Measurements from ENCODE around the gene HGS.

HGS gene

DNA sequence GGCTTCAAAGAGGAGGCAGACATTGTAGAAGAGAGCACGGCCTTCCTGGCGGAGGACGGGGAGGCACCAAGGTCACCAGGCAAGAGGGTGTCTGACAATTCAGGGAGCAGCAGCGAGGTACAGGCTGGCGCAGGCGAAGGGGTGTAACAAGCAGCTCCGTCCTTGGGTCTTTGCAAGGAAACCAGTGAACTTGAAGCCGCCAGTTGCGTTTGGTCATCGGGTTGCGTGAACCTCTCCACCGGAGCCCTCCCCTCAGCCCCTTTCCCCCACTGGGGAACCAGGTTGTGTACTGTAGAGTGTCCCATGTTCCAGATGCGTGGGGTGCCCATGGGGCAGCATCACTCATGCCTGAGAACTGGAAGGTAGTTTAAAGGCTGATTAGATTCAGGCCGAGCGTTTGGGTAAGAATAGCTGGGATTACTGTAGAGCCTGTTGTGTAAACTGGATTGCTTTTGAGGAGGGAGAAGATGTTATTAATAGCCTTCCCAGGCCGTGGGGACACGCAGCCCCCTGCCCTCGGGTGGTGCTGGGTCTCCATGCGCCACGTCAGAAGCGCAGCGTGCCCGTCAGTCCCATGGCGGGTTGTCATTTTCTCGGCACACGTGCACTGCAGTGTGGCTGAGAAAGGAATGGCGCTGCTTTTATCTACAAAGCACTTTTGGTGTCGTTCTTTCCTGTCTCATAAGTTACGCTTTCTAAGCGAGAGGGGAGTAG is 21.9 kb downstream of the HGS start:
- DNase-seq (ENCODE audit: low spot score), result no peak

DNA sequence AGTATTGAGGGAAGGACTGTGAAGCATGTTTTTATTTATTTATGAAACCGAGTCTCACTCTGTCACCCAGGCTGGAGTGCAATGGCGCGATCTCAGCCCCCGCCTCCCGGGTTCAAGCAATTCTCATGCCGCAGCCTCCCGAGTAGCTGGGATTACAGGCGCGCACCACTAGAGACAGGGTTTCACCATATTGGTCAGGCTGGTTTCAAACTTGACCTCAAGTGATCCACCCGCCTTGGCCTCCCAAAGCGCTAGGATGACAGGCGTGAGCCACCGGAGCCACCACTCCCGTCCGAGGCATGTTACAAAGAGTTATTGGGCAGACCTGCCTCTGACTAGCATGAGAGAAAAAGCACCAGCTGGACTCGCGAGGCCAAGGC is 22.4 kb downstream of the HGS start:
- DNase-seq (ENCODE audit: low spot score), result no peak

DNA sequence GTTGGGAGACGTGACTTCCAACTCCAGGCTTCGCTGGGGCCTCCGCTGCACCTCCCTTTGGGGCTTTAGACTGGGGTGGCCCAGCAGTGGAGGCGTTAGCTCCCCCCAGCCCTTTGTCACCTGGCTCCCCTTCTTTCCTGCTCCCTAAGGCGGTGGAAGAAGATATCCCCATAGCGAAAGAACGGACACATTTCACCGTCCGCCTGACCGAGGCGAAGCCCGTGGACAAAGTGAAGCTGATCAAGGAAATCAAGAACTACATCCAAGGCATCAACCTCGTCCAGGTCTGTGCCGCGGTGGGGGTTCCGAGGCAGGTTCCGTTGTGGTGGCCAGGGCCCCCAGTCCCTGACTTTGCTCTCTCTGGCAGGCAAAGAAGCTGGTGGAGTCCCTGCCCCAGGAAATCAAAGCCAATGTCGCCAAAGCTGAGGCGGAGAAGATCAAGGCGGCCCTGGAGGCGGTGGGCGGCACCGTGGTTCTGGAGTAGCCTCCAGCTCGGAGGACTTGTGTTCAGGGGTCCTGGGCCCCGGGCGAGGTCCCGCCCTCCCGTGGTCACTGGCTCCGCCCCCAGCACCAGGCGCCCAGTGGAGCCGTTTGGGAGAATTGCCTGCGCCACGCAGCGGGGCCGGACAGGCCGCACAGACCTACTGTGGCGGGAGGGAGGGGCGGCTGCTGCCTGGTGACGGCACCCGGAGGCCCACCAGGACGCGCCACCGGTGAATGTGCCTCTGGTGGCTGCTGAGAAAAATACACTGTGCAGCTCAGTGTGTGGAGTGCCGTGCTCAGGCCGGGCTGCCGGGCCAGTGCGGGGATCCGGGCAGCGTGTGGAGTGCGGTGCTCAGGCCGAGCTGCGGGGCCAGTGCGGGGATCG is 23.2 kb downstream of the HGS start:
- DNase-seq (ENCODE audit: low spot score), result no peak

- no peak for DNase-seq (ENCODE audit: low spot score)
These were observed 24.2 kb downstream of the HGS start for GRCh38 chr17:81707725-81708646.

- DNase-seq (ENCODE audit: low spot score), result no peak
These were observed 25.0 kb downstream of the HGS start for GRCh38 chr17:81708739-81709185.

DNA sequence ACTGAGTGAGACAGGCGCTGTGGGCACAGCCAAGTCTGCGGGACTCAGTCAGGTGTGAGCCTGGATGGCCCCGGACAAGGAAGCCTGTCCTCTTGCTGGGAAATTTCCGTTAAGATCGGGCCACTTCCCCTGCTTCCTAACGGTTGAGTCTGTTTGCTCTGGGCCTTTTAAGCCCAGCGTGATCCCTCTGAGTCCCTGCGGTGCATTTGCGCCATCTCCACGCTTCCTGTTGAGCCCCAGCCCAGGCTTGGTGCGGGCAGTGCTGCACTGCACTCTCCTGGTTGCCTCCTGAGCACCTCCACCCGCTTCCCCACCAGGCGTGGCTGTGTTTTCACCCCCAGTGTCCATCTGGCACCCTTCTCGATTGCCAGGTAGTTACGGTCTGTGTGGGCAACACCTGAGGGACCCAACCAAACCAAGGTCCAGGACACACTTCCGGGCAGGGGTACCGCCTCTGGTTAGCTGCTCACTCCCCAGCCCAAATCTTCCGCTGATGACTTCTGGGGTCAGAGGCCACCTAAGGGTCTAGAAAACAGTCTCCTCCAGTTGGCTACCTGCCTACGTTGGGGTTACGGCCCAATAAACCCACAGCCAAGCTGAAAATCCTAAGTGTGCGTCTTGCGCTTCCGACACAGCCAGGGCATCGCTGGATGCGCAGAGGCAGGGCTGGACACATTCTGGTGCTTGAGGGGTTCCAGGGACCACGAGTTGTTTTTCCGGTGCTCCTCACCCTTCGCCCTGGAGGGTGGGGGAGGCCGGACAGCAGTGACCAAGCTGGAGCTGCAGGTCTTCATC is 26.9 kb downstream of the HGS start:
- DNase-seq (ENCODE audit: low spot score), result no peak

- DNase-seq (ENCODE audit: low spot score), result peak; percentile 77
These were observed 28.1 kb downstream of the HGS start, which contains the start of gene SLC25A10 for GRCh38 chr17:81711814-81712467. Gene SLC25A10 (plus strand): TSS chr17:81712284. CDS start chr17:81712427, 143 bp downstream.

DNA sequence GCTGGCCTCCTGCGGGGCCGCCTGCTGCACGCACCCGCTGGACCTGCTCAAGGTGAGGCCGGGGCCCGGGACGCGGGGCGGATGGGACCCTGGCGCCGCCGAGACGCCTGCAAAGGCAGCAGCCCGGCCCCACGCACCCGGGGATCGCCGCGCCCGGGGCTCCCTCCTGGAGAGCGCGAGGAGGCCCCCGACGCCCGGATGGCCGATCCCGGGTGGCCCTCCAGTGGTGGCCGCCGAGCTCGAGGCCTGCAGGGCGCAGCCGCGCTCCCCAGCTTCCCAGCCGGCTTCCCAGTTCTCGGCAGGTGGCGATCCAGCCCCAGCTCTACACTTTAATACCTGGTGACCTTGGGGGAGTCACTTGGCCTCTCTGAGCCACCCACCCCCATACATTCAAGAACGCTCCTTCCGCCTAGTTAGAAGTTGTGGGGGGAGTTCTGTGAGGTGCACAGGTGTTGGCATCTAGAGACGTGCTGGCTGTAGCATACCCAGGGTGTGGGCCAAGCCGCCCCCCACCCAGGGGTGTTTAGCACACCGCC is 28.7 kb downstream of the HGS start:
- no peak for DNase-seq (ENCODE audit: low spot score)

DNA sequence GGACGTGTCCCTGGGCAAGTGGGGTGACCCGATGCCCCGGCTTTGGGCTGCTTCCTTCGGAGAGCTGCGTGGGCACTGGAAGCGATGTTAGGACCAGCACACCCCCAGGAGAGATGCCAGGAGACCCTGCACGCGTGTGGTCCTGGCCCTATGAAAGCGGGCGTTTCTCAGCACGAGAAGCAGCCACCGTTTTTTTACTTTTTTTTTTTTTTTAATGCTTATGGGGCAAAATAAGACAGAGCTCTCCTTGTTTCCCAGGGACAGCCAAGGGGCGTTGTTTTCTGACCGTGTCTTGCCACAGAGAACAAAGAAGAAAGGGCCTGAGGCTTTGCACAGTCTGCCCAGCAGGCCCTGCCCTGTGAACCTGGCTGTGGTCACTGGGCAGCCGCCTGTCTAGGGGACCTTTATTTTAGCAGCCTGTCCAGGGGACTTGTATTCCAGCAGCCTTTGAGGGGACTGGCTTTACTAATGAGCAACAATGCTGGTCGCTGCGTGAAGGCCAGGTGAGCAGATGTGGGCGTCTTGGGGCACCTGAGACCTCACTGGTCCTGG is 29.3 kb downstream of the HGS start:
- no peak for DNase-seq (ENCODE audit: low spot score)

- no peak for DNase-seq (ENCODE audit: low spot score)
These were observed 30.0 kb downstream of the HGS start for GRCh38 chr17:81713556-81714411.

GRCh38 chr17:81714412-81715106 is 30.7 kb downstream of the HGS start:
- no peak for DNase-seq (ENCODE audit: low spot score)

DNA sequence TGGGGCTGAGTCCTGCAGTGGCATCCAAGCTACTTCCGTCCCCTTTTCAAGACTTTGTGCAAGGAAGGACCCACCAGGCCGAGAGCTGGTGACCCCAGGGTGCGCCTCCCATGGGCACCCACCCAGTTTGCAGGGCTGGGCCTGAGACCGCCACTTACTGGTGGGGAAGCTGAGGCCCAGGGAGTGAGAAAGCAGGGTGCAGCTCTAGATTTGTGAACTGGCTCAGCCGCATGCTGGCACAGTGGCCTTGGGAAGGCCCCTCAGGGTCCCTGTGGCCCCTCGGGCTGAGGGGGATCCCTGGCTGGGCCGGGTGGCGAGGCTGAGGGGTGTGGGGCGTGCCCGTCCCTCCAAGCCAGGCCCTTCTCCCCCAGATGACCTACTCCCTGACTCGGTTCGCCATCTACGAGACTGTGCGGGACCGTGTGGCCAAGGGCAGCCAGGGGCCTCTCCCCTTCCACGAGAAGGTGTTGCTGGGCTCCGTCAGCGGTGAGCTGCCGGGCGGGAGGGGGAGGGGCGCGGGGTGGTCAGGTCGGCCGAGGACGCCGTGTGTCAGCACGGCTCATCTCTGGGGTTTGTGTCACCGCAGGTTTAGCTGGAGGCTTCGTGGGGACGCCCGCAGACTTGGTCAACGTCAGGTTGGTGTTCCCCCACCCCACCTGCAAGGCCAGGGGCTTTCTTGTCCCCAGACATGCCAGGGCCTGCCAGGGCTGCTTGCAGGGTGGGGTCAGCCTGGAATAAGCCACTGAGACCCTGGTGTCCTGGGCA is 31.5 kb downstream of the HGS start:
- no peak for DNase-seq (ENCODE audit: low spot score)

DNA sequence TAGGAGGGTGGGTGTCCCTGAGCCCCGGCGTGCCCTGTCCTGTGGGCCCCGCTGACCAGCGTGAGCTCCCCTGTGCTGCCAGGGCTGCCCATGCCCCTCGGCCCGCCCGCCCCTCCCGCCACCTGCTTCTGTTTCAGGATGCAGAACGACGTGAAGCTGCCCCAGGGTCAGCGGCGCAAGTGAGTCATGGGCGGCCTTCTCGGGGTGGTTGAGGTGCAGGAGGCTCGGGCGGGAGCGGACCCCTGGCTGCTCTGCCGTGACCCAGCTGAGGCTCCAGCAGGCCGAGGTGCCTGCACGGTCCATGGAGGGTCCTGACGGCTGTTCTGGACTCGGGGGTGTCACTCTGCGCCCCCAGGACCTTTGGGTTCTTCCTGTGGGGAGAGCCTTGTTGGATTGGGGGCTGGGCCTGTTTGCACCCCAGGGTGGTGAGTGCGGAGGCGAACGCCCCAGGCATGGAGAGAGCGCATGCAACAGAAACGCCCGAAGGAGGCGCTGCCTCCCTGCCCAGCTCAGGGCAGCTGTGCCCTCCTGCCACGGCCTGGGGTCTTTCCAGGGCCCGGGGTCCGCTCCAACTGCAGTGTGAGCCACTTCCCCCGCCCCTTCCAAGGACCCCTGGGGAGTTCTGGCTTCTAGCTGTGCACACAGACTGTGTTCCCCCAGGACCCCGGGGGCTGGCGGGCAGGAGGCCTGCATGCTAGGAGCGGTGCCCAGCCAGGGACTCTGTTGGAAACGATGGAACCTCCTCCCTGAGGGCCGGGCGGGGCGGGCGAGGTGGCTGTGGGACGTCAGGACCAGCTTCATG is 32.3 kb downstream of the HGS start:
- no peak for DNase-seq (ENCODE audit: low spot score)

DNA sequence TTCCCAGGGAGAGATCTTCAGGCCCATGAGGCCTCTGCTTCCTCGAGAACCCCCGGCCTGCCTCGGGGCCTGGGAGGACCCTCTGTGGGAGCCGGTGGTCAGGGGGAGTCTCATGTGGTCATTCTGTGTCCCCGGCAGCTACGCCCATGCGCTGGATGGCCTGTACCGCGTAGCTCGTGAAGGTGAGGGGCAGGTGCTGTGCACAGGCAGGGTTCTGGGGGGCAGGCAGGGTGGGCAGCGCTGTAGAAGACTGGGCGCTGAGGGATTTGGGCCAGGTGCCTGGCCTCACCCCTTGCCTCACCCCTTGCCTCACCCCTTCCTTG is 32.8 kb downstream of the HGS start:
- no peak for DNase-seq (ENCODE audit: low spot score)

DNA sequence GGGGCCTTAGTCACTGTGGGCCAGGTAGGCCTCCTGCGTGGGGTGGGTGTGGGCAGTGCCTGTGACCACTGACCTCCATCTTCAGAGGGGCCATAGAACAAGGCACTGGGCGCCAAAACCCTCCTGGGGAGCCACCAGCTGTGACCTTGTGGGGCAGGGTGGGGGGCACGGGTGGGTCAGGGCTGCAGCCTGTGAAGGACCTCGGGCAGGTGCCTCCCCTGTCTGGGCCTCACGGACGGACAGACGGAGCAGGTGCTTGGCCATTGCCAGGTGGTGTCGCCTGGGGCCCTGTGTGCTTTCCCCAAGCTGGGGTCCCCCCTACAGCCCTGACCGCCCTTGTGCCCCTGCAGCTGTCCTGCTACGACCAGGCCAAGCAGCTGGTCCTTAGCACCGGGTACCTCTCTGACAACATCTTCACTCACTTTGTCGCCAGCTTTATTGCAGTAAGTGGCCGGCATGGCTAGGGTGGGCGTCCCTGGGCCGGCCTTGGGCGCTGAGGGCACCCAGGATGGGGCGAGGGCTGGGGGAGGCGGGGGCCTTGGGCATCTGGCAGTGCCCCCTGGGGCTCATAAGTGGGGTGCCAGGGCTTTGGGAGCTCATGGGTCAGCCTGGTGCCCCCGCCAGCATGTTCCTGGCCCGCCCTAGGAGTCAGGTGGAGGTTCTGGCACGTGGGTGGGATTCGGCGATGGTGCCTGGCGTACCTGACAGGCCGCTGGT is 33.4 kb downstream of the HGS start:
- no peak for DNase-seq (ENCODE audit: low spot score)

- DNase-seq (ENCODE audit: low spot score), result no peak
These were observed 33.9 kb downstream of the HGS start for GRCh38 chr17:81717766-81718089.

Data from CD4-positive, alpha-beta T cell treated with Interleukin-2 at 100 ng/mL for 4 hours (primary cell).